CD4-positive, alpha-beta T cell treated with Interleukin-6 for 4 hours (primary cell): ENCODE results near the gene ARL15.
"Not testable (repeated sequence)": the region's sequence is repeated elsewhere in the genome, so short reads cannot be mapped to it uniquely, and the experiment has no call there.

Source experiments
- DNase-seq: peaks from one replicate; pipeline ENCODE4 v3.0.0-alpha.2; 2020; ENCODE audit warnings: mixed read lengths

The ARL15 gene

DNA sequence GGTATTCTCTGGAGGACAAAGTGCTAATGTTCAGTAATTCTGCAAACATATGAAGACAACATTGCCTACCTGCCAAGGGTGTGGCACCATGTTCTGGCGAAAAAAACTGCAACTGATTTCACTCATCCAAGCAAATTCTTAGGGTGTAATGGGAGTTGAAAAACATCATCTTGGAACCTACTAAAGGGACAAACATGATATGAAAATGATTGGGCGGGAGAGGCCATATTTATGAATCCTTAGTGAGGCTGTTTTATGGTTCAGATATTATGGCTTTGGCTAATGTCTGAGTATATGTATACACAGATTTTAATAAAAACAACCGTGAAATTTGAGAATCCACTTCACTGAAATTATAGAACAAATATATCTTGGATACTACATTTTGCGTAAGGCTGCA lies 225.7 kb downstream of the ARL15 start:
- no peak for DNase-seq

DNA sequence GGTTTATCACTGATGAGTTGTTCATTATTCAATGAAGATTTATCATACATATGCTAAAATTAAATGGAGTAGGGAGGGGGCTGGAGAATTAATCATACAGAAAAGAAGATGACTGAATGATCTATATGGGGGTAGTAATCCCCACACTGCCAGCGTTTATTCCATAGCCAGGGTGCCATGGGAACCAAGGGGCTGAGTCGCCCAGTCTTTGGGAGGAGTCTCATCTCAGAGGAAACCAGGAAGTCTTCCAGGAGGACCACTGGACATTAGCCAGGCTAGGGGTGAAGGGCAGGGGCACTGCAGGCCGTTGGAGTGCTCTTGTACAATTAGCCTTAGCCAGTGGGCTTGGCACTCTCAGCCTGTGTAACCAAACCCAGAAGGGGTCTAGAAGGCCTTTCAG lies 226.5 kb downstream of the ARL15 start:
- no peak for DNase-seq

GRCh38 chr5:54083245-54083644 lies 227.1 kb downstream of the ARL15 start:
- DNase-seq, result no peak

GRCh38 chr5:54081415-54081814 lies 229.0 kb downstream of the ARL15 start:
- no peak for DNase-seq

GRCh38 chr5:54080831-54081230 lies 229.5 kb downstream of the ARL15 start:
- no peak for DNase-seq

DNA sequence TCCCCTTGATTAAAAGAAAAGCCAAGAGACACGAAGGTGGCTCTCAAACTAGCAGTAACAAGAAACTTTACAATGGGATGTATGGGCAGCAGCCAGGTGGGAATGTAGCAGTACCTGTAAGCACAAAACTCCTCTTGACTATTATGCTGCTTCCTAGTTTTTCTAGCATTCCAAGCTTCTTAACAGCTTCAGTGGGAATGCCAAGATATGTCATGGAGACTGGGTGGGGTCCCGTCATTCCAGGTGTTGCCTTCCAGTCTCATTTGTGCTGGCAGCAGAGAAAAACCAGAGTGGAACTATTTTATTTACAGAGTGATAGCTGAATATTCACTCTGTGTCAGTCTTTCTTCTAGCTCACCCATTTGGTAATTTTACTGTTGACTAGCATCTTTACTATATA lies 236.6 kb downstream of the ARL15 start:
- DNase-seq, result no peak

GRCh38 chr5:54073131-54073530 lies 237.2 kb downstream of the ARL15 start:
- no peak for DNase-seq

DNA sequence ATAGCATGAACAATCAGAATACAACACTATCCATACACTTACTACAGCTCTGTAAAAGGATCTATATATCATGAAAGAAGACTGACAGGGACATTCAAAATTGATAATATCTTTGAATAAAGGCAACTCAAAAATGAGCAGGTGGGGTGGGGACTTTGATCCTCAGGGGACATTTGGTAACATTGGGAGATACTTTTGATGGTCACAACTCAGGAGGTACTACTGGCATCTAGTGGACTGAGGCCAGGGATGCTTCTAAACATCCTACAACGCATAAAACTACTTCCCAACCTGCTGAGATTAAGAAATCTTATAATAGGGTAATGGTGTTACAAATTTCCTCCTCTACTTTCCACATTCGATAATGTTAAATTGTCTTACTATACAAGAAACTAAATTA lies 243.9 kb downstream of the ARL15 start:
- DNase-seq, result no peak

- DNase-seq, result no peak
Observed at GRCh38 chr5:54063817-54064216, 246.6 kb downstream of the ARL15 start.

- DNase-seq, result no peak
Observed at GRCh38 chr5:54062958-54063357, 247.4 kb downstream of the ARL15 start.

GRCh38 chr5:54060919-54061318 lies 249.5 kb downstream of the ARL15 start:
- DNase-seq, result not testable (repeated sequence)

DNA sequence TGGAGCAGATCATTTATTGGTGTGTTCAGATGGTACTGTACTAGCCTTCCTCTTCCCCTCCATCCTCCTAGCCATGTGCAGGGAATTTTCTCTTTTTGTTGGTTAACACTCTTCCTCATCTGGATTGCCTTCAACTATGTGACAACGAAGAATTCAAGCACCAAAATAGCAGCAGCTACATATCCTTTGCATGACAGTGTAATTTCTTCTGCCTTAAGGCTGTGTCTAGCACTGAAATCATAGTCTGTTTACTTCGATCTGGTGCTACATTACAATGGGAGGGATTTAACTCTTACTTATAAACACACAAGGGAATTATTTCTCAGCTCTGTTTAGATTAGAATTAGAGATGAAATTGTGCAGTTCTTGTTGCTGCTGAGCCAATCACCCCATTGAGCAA lies 260.4 kb downstream of the ARL15 start:
- no peak for DNase-seq

DNA sequence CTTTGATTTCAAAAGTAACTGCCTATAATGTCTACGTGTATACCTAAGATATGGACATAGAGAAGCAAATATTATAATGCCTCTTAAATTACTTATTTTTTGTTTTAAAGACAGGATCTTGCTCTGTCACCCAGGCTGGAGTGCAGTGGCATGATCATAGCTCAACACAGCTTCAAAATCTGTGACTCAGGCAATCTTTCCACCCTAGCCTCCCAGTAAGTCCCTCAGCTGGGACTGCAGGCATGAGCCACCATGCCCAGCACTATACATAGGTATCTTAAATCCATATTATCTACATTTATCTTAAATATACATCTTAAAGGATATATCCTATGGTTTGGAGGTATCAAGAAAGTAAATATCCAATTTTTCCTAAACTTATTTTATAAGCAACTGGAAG lies 261.2 kb downstream of the ARL15 start:
- DNase-seq, result no peak

DNA sequence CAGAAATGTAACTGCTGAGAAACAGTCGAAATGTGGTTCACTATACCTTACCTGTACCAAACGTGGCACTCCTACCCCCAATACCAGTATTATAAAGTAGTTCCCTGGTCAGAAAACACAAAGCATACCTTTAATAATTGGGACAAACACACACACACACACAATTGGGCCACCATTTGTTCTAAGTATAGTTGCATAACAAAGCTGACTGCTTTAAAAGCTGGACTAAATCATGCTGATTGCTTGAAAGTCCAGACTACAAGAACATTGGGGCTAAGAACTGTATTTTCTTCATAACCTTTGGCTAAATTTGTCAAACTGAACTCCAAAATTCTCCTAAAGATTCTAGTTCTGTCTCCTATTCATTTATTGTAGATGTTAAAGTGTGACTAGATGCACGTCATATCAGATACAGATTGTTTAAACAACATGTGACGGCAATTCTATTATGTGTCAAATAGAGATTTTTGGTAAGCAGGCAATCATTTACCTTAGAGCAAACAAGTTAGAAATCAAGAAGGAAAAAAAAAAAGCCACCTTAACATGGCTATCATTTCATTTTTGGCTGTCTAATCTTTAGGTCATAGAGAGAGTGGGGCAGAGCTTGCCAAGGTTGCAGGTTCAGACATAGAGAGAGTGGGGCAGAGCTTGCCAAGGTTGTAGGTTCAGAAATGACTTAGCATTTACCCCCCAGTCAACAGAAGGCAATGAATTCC lies 265.1 kb downstream of the ARL15 start:
- DNase-seq, result no peak

- not testable (repeated sequence) for DNase-seq
Observed at GRCh38 chr5:54044276-54044675, 266.1 kb downstream of the ARL15 start.

DNA sequence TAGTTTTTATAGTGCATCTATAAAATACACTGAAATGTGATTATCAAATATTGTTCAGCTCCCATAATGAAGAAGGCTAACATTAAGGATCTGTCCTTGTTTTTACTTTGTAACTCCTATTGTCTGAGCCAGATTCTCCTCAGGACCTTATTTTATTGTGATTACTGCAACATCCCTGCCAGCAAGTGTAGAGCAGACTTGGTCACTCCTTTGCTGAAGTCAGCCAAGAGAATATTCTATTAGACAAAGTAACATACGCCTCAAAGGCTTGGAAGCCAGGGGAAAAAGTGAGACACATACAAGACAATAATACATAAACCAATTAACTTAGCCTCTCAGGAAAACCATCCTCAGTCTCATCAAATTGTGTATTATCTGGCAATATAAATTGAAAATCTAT lies 269.6 kb downstream of the ARL15 start:
- DNase-seq, result no peak

DNA sequence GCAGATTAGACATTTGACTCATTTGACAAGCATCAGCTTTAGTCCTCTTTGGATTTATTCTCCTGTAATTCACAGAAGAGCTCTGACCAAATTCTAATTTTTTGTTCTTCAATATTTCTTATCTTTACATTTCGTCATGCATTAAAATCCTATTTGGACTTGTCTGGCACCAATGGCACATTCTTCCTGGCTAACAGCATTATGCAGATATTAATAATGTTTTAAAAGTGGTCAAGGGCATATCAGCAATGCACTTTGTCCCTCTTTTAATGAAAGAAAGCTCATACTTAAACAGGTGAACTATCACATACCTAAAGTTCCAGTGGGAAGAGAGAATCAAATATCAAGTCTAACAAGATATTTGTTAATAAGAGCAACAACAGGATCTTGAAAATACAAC lies 270.4 kb downstream of the ARL15 start:
- no peak for DNase-seq

- DNase-seq, result no peak
Observed at GRCh38 chr5:54037205-54037604, 273.2 kb downstream of the ARL15 start.

DNA sequence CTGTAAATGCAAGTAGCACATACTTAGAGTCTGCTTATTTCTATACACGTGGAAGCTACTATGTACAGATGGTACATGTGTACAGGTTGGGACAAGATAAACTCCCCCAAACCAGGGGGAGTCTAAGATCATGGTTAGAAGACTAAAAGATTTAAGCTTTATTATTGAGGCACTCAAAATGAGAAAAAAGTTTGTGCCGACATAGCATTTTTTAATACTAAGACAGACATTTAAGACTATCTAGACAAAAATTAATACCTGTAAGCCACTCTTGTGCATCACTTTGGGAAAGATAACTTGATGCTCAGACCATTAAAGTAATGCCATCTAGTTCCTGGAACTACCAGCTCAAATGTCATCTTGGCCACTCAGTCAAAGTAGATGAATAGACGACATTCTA lies 279.4 kb downstream of the ARL15 start:
- DNase-seq, result no peak

GRCh38 chr5:54024466-54024865 lies 285.9 kb downstream of the ARL15 start:
- DNase-seq, result no peak

- DNase-seq, result no peak
Observed at GRCh38 chr5:54022223-54022622, 288.1 kb downstream of the ARL15 start.

- DNase-seq, result no peak
Observed at GRCh38 chr5:54021431-54022164, 288.8 kb downstream of the ARL15 start.

- no peak for DNase-seq
Observed at GRCh38 chr5:54018438-54018837, 291.9 kb downstream of the ARL15 start.

DNA sequence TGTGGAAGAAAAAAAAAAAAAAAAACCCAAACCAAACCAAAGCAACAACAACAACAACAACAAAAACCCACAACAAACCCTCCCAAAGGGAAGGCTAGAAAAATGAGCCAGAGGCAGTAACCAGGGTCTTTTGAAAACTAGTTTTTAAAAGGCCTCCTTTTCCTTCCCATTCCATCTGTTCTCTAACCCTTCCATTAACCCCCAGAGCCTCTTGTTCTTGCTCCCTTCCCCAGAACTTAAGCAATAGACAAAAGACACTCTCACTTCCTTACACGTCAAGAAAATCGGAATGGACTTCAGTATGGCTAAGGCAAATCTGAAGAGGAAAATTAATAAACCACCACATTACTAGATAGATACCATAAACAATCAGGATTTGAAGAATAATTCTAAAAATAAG lies 292.8 kb downstream of the ARL15 start:
- DNase-seq, result no peak
